LNCaP clone FGC (cell line): Measurements from ENCODE around the gene PLA2G12A.

ENCODE experiments used
- DNase-seq: peaks from one replicate; pipeline ENCODE4 v3.0.0-alpha.2; 2011; ENCODE audit warnings: low read depth
- H3K4me3 ChIP-seq: 2 replicates; pipeline ENCODE4 v1.5.1; 2011; ENCODE audit warnings: mild to moderate bottlenecking, low read depth, low read length, control low read depth
- CTCF ChIP-seq: IDR thresholded peaks from 2 replicates; pipeline ENCODE4 v1.5.1; 2012; ENCODE audit warnings: mild to moderate bottlenecking; ENCODE audit not compliant: control insufficient read depth, insufficient read depth; ENCODE audit errors: extremely low read depth

Gene PLA2G12A

GRCh38 chr4:109752525-109752924 lies 22.7 kb upstream of the PLA2G12A start:
- no peak overlapping the region for H3K4me3 ChIP-seq
- no peak for DNase-seq
- TF ChIP-seq CTCF = no peak

- no peak for DNase-seq
- no peak for TF ChIP-seq CTCF
- H3K4me3 ChIP-seq = no peak overlapping the region
Measured at GRCh38 chr4:109751852-109752251, 22.0 kb upstream of the PLA2G12A start.

GRCh38 chr4:109750652-109751244 lies 20.9 kb upstream of the PLA2G12A start:
- DNase-seq = no peak
- no peak for TF ChIP-seq CTCF
- no peak overlapping the region for H3K4me3 ChIP-seq

GRCh38 chr4:109749388-109750082 lies 19.7 kb upstream of the PLA2G12A start:
- DNase-seq = no peak
- no peak overlapping the region for H3K4me3 ChIP-seq
- TF ChIP-seq CTCF = no peak

GRCh38 chr4:109748114-109748513 lies 18.2 kb upstream of the PLA2G12A start:
- no peak overlapping the region for H3K4me3 ChIP-seq
- no peak for DNase-seq
- no peak for TF ChIP-seq CTCF

- no peak for DNase-seq
- H3K4me3 ChIP-seq = no peak overlapping the region
- no peak for TF ChIP-seq CTCF
Measured at GRCh38 chr4:109746728-109747127, 16.9 kb upstream of the PLA2G12A start.

GRCh38 chr4:109745830-109746229 lies 16.0 kb upstream of the PLA2G12A start:
- no peak for TF ChIP-seq CTCF
- DNase-seq = no peak
- no peak overlapping the region for H3K4me3 ChIP-seq
